Panc1 (cell line): Measurements from ENCODE around the gene NUP153.

Experiments
- CTCF ChIP-seq: fragments of 450-650 bp; IDR thresholded peaks from 2 replicates; pipeline ENCODE4 v1.5.1; 2017; ENCODE audit warnings: mild to moderate bottlenecking
- POLR2AphosphoS5 ChIP-seq: IDR thresholded peaks from 2 replicates; pipeline ENCODE4 v1.6.1; 2012; ENCODE audit warnings: mild to moderate bottlenecking, low read depth, low read length, moderate library complexity
- REST ChIP-seq, 2 experiments: IDR thresholded peaks; 2 replicates each; pipeline ENCODE4 v1.6.1; 2011 to 2012; ENCODE audit warnings: low read depth in 2 of 2, control low read depth in 1 of 2, low read length in 1 of 2, mild to moderate bottlenecking in 1 of 2, moderate library complexity in 1 of 2; ENCODE audit not compliant: insufficient read depth in 1 of 2
- SIN3A ChIP-seq: IDR thresholded peaks from 2 replicates; pipeline ENCODE4 v1.6.1; 2012; ENCODE audit warnings: low read depth, mild to moderate bottlenecking, low read length, moderate library complexity, borderline replicate concordance; ENCODE audit not compliant: insufficient read depth
- TCF7L2 ChIP-seq: IDR thresholded peaks from 2 replicates; pipeline ENCODE4 v1.6.1; 2011; ENCODE audit warnings: mild to moderate bottlenecking, low read depth, low read length, inconsistent platforms

GRCh38 chr6:17565399-17565798 lies 141.3 kb downstream of the NUP153 start:
- TF ChIP-seq CTCF, result no peak
- TF ChIP-seq SIN3A, result no peak
- no peak for TF ChIP-seq POLR2AphosphoS5
- TF ChIP-seq TCF7L2, result no peak
- no peak for TF ChIP-seq REST (IDR thresholded peaks at IDR 0.05; ENCODE audit: insufficient read depth in 1 of 2, low read depth in 2 of 2, low read length in 1 of 2)
